Keratinocyte (primary cell): Measurements from ENCODE around the gene RHOG.

ENCODE experiments used
- CTCF ChIP-seq, 3 experiments: IDR thresholded peaks in 1 of 3; conservative IDR thresholded peaks in 1 of 3; optimal IDR thresholded peaks in 1 of 3; 2 replicates in 2 of 3; 3 replicates in 1 of 3; pipeline versions ENCODE3 to v1.5.1; 2011; ENCODE audit warnings: low read length in 3 of 3, mild to moderate bottlenecking in 3 of 3, moderate library complexity in 2 of 3, control low read depth in 1 of 3, inconsistent platforms in 1 of 3; ENCODE audit not compliant: insufficient read depth in 2 of 3; ENCODE audit errors: extremely low read depth in 1 of 3
- EZH2 ChIP-seq: IDR thresholded peaks from one replicate; pipeline ENCODE4 v1.6.1; 2012; ENCODE audit warnings: inconsistent platforms, mild to moderate bottlenecking, low read length, moderate library complexity

- TF ChIP-seq EZH2: no peak
- no peak for TF ChIP-seq CTCF (optimal IDR thresholded peaks at IDR 0.05 in 1 of 3, IDR thresholded peaks at IDR 0.05 in 1 of 3, conservative IDR thresholded peaks at IDR 0.05 in 1 of 3; ENCODE audit: extremely low read depth in 1 of 3, insufficient read depth in 2 of 3, low read length in 3 of 3)
These were observed 24.8 kb upstream of the RHOG start for GRCh38 chr11:3865388-3866193.
